WTC11 (cell line): Measurements from ENCODE around the gene CCNA2. TPM values are rescaled to one million over a fixed set of nuclear protein-coding genes. Genes with fewer than 3 reads are reported as not detected.

ENCODE experiments used
- ATAC-seq: fragments of 200-7000 bp; cut with Tn5 transposase; 2 replicates; pipeline ENCODE4 v1.10.0; 2021; ENCODE audit warnings: mild to moderate bottlenecking, moderate library complexity
- CTCF ChIA-PET: fragments of 300-600 bp; sonication (Branson Sonifier 250); formaldehyde crosslinking; loops from one replicate; lab custom pipeline; 2021; ENCODE audit warnings: antibody characterized with exemption; lab: Charles Lee
- POLR2A ChIA-PET: fragments of 350-600 bp; sonication (Branson Sonifier 250); formaldehyde crosslinking; loops from one replicate; lab custom pipeline; 2021; ENCODE audit warnings: antibody characterized with exemption; lab: Charles Lee
- DNase-seq: peaks from one replicate; pipeline ENCODE4 v3.0.0; 2021; ENCODE audit warnings: low spot score
- H3K27ac Mint-ChIP-seq: 2 replicates; pipeline ENCODE4 v1.8.0; 2021; ENCODE audit warnings: mixed read lengths
- H3K27me3 Mint-ChIP-seq: 2 replicates; pipeline ENCODE4 v1.8.0; 2021; ENCODE audit warnings: low read depth, mild to moderate bottlenecking, moderate library complexity, mixed read lengths
- H3K36me3 Mint-ChIP-seq: 2 replicates; pipeline ENCODE4 v1.8.0; 2021; ENCODE audit warnings: mixed read lengths
- H3K4me1 Mint-ChIP-seq: 2 replicates; pipeline ENCODE4 v1.8.0; 2022; ENCODE audit warnings: mixed read lengths
- H3K4me3 Mint-ChIP-seq: 2 replicates; pipeline ENCODE4 v1.8.0; 2021; ENCODE audit warnings: mild to moderate bottlenecking, moderate library complexity, mixed read lengths
- H3K9me3 Mint-ChIP-seq: 2 replicates; pipeline ENCODE4 v1.8.0; 2021; ENCODE audit warnings: mixed read lengths
- ATF2 ChIP-seq: sonication (generic); formaldehyde crosslinking; IDR thresholded peaks from 2 replicates; pipeline ENCODE4 v1.8.1; 2022; ENCODE audit warnings: low read depth, missing genetic modification reagents, borderline replicate concordance
- EMX1 ChIP-seq: fragments of 250-450 bp; sonication (Bioruptor Pico); IDR thresholded peaks from 2 replicates; pipeline ENCODE4 v1.8.0; 2021; ENCODE audit warnings: mild to moderate bottlenecking
- FOXJ3 ChIP-seq: sonication (generic); formaldehyde crosslinking; IDR thresholded peaks from 2 replicates; pipeline ENCODE4 v1.9.0; 2021; ENCODE audit warnings: missing genetic modification reagents, mild to moderate bottlenecking, borderline replicate concordance
- FOXP1 ChIP-seq: sonication (generic); formaldehyde crosslinking; IDR thresholded peaks from 2 replicates; pipeline ENCODE4 v1.8.0; 2022; ENCODE audit warnings: missing genetic modification reagents, mild to moderate bottlenecking, moderate library complexity, borderline replicate concordance
- GRHL2 ChIP-seq: fragments of 250-450 bp; sonication (Bioruptor Pico); IDR thresholded peaks from 2 replicates; pipeline ENCODE4 v1.8.0; 2022; ENCODE audit warnings: mild to moderate bottlenecking, moderate library complexity; ENCODE audit not compliant: insufficient replicate concordance, severe bottlenecking
- GTF2I ChIP-seq: fragments of 250-450 bp; sonication (Bioruptor Pico); conservative IDR thresholded peaks from 2 replicates; pipeline ENCODE4 v1.4.0; 2021; ENCODE audit warnings: mild to moderate bottlenecking
- KAT7 ChIP-seq: sonication (generic); formaldehyde crosslinking; IDR thresholded peaks from 2 replicates; pipeline ENCODE4 v1.8.1; 2023; ENCODE audit warnings: missing genetic modification reagents, mild to moderate bottlenecking, borderline replicate concordance
- MAX ChIP-seq: sonication (generic); formaldehyde crosslinking; IDR thresholded peaks from 2 replicates; pipeline ENCODE4 v1.8.0; 2022; ENCODE audit warnings: mild to moderate bottlenecking, missing genetic modification reagents
- MXD4 ChIP-seq: fragments of 250-450 bp; sonication (Bioruptor Pico); IDR thresholded peaks from 2 replicates; pipeline ENCODE4 v1.8.0; 2021; ENCODE audit warnings: mild to moderate bottlenecking, moderate library complexity, borderline replicate concordance
- NR1H2 ChIP-seq: sonication (generic); formaldehyde crosslinking; IDR thresholded peaks from 2 replicates; pipeline ENCODE4 v1.9.0; 2021; ENCODE audit warnings: mild to moderate bottlenecking, moderate library complexity, missing genetic modification reagents
- SMAD4 ChIP-seq: sonication (generic); formaldehyde crosslinking; IDR thresholded peaks from 2 replicates; pipeline ENCODE4 v1.8.0; 2022; ENCODE audit warnings: mild to moderate bottlenecking, missing genetic modification reagents
- SOX15 ChIP-seq: fragments of 250-450 bp; sonication (Bioruptor Pico); IDR thresholded peaks from 2 replicates; pipeline ENCODE4 v1.9.0; 2021; ENCODE audit warnings: mild to moderate bottlenecking
- TCF7 ChIP-seq: sonication (generic); formaldehyde crosslinking; IDR thresholded peaks from 2 replicates; pipeline ENCODE4 v1.8.0; 2022; ENCODE audit warnings: mild to moderate bottlenecking, low read depth, missing genetic modification reagents, moderate library complexity
- USF1 ChIP-seq: sonication (generic); formaldehyde crosslinking; IDR thresholded peaks from 2 replicates; pipeline ENCODE4 v1.8.0; 2022; ENCODE audit warnings: mild to moderate bottlenecking, missing genetic modification reagents
- ZBTB21 ChIP-seq: sonication (generic); formaldehyde crosslinking; IDR thresholded peaks from 2 replicates; pipeline ENCODE4 v1.8.1; 2023; ENCODE audit warnings: mild to moderate bottlenecking, missing genetic modification reagents, borderline replicate concordance
- ZNF263 ChIP-seq: sonication (generic); formaldehyde crosslinking; IDR thresholded peaks from 2 replicates; pipeline ENCODE4 v1.8.1; 2022; ENCODE audit warnings: low read depth, mild to moderate bottlenecking, moderate library complexity, missing genetic modification reagents
- ZNF281 ChIP-seq: sonication (generic); formaldehyde crosslinking; IDR thresholded peaks from 2 replicates; pipeline ENCODE4 v1.8.0; 2023; ENCODE audit warnings: mild to moderate bottlenecking, missing genetic modification reagents
- ZNF416 ChIP-seq: fragments of 250-450 bp; sonication (Bioruptor Pico); IDR thresholded peaks from 2 replicates; pipeline ENCODE4 v1.9.0; 2021; ENCODE audit warnings: mild to moderate bottlenecking, inconsistent platforms
- ZNF423 ChIP-seq: fragments of 250-450 bp; sonication (Bioruptor Pico); IDR thresholded peaks from 2 replicates; pipeline ENCODE4 v2.1.2; 2022; ENCODE audit warnings: mild to moderate bottlenecking, moderate library complexity
- total RNA-seq: library from RNA; stranded (reverse); gene quantifications from 3 replicates; pipeline ENCODE4 v1.2.3, GENCODE V29; 2021
- TF ChIP-seq, protein P1 (sequence below): sonication (generic); formaldehyde crosslinking; IDR thresholded peaks from 2 replicates; pipeline ENCODE4 v1.8.0; 2023; ENCODE audit warnings: missing genetic modification reagents
- TF ChIP-seq, protein P2 (sequence below): sonication (generic); formaldehyde crosslinking; IDR thresholded peaks from 2 replicates; pipeline ENCODE4 v1.8.1; 2023; ENCODE audit warnings: mild to moderate bottlenecking, missing genetic modification reagents, moderate library complexity
- TF ChIP-seq, protein P3 (sequence below): fragments of 250-450 bp; sonication (Bioruptor Pico); IDR thresholded peaks from 2 replicates; pipeline ENCODE4 v1.9.0; 2021; ENCODE audit warnings: mild to moderate bottlenecking
- TF ChIP-seq, protein P4 (sequence below): sonication (generic); formaldehyde crosslinking; IDR thresholded peaks from 2 replicates; pipeline ENCODE4 v1.8.1; 2023; ENCODE audit warnings: mild to moderate bottlenecking, missing genetic modification reagents

The CCNA2 gene
- total RNA-seq, 1 experiment from 2014 or later: 95.1 TPM

GRCh38 chr4:121851354-121851753 is 27.7 kb upstream of the CCNA2 start (continued):
- TF ChIP-seq ZNF263 (CRISPR knock-in tag) (no peak), TCF7 (CRISPR knock-in tag) (no peak)

DNA sequence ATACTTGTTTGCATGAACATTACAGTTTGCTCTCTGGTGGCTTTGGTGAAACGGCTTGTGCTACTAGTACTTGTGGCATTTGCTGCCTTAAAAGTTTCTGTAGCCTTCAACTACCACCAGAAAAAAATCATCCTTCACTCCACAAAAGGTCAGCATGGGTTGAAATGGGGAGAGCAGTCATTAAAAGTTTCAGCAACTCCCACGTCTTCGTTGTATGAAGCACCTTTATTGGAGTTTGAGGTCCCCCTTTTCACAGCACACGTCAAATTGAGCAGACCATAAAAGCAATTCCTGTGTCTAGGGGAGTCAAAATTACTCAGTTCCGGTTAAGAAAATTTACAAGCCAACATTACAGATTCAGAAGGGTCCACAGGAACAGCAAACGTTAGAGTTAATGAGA is 23.0 kb upstream of the CCNA2 start:
- H3K27me3 Mint-ChIP-seq: no peaks in the 10 kb centered on the region
- no peak overlapping the region for H3K27ac Mint-ChIP-seq
- ChIA-PET POLR2A (no interaction called here), CTCF (no interaction called here)
- no peaks in the 10 kb centered on the region for H3K4me1 Mint-ChIP-seq
- TF ChIP-seq USF1 (CRISPR knock-in tag) (no peak), ATF2 (CRISPR knock-in tag) (no peak), FOXJ3 (CRISPR knock-in tag) (no peak), MAX (CRISPR knock-in tag) (no peak), EMX1 (CRISPR knock-in tag) (no peak), ZNF416 (no peak), ZNF281 (no peak)
- TF ChIP-seq, protein P1, sequence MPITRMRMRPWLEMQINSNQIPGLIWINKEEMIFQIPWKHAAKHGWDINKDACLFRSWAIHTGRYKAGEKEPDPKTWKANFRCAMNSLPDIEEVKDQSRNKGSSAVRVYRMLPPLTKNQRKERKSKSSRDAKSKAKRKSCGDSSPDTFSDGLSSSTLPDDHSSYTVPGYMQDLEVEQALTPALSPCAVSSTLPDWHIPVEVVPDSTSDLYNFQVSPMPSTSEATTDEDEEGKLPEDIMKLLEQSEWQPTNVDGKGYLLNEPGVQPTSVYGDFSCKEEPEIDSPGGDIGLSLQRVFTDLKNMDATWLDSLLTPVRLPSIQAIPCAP (CRISPR knock-in tag): no peak
- TF ChIP-seq, protein P2, sequence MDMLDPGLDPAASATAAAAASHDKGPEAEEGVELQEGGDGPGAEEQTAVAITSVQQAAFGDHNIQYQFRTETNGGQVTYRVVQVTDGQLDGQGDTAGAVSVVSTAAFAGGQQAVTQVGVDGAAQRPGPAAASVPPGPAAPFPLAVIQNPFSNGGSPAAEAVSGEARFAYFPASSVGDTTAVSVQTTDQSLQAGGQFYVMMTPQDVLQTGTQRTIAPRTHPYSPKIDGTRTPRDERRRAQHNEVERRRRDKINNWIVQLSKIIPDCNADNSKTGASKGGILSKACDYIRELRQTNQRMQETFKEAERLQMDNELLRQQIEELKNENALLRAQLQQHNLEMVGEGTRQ: no peak
- TF ChIP-seq, protein P3, sequence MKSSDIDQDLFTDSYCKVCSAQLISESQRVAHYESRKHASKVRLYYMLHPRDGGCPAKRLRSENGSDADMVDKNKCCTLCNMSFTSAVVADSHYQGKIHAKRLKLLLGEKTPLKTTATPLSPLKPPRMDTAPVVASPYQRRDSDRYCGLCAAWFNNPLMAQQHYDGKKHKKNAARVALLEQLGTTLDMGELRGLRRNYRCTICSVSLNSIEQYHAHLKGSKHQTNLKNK: no peak
- TF ChIP-seq, protein P4, sequence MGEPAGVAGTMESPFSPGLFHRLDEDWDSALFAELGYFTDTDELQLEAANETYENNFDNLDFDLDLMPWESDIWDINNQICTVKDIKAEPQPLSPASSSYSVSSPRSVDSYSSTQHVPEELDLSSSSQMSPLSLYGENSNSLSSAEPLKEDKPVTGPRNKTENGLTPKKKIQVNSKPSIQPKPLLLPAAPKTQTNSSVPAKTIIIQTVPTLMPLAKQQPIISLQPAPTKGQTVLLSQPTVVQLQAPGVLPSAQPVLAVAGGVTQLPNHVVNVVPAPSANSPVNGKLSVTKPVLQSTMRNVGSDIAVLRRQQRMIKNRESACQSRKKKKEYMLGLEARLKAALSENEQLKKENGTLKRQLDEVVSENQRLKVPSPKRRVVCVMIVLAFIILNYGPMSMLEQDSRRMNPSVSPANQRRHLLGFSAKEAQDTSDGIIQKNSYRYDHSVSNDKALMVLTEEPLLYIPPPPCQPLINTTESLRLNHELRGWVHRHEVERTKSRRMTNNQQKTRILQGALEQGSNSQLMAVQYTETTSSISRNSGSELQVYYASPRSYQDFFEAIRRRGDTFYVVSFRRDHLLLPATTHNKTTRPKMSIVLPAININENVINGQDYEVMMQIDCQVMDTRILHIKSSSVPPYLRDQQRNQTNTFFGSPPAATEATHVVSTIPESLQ (CRISPR knock-in tag): no peak
- no peaks in the 10 kb centered on the region for H3K9me3 Mint-ChIP-seq
- DNase-seq (no peak), ATAC-seq (no peak)
- no peak overlapping the region for H3K4me3 Mint-ChIP-seq
- H3K36me3 Mint-ChIP-seq: no peaks in the 10 kb centered on the region

DNA sequence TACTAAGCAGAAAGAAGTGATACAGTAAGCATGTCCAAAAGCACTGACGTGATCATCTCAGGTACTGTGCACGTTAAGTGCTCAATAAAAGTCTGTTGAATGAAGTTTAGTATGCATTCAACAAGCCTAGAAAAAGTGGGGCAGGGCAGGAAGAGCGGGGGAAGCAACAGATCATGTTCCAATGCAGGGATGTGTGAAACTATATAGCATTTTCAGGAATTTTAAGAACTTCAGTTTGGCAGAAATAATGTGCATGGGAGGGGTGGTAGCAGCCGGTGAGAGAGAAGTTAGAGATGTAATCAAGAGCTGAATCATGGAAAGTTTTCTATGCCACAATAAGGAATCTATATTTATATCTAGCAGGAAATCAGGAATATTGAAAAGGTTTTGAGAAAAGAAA is 19.2 kb upstream of the CCNA2 start:
- H3K4me3 Mint-ChIP-seq: no peak overlapping the region
- H3K9me3 Mint-ChIP-seq: peaks cover 5% of the 10 kb centered on the region; the same call in 1 of the 2 replicates
- no peaks in the 10 kb centered on the region for H3K27me3 Mint-ChIP-seq
- no peak for ATAC-seq
- ChIA-PET CTCF (no interaction called here), POLR2A (no interaction called here)
- TF ChIP-seq KAT7: no peak
- no peak for TF ChIP-seq GTF2I (CRISPR knock-in tag)
- TF ChIP-seq SMAD4 (CRISPR knock-in tag): no peak
- TF ChIP-seq NR1H2 (CRISPR knock-in tag): no peak
- TF ChIP-seq ZNF423 (CRISPR knock-in tag): no peak
- no peak for TF ChIP-seq SOX15 (CRISPR knock-in tag)
- TF ChIP-seq GRHL2 (CRISPR knock-in tag): no peak
- TF ChIP-seq ZBTB21 (CRISPR knock-in tag): no peak
- no peak for TF ChIP-seq FOXP1 (CRISPR knock-in tag)
- TF ChIP-seq MXD4 (CRISPR knock-in tag): no peak
- no peak overlapping the region for H3K27ac Mint-ChIP-seq
- DNase-seq: no peak
- no peaks in the 10 kb centered on the region for H3K4me1 Mint-ChIP-seq
- peaks cover 15% of the 10 kb centered on the region for H3K36me3 Mint-ChIP-seq
